Activated gamma-delta T cell (primary cell): ENCODE data around the gene LYZL1.
"Not testable (repeated sequence)": the region's sequence is repeated elsewhere in the genome, so short reads cannot be mapped to it uniquely, and the experiment has no call there.

ENCODE experiments used
- DNase-seq: peaks from one replicate; lab custom pipeline; 2025; lab: John Stamatoyannopoulos, UW

LYZL1 gene

GRCh38 chr10:29263506-29263905 lies 25.4 kb upstream of the LYZL1 start:
- DNase-seq: no peak

- no peak for DNase-seq
Measured at GRCh38 chr10:29265210-29265768, 23.6 kb upstream of the LYZL1 start.

- DNase-seq: no peak
Measured at GRCh38 chr10:29266641-29267040, 22.2 kb upstream of the LYZL1 start.

DNA sequence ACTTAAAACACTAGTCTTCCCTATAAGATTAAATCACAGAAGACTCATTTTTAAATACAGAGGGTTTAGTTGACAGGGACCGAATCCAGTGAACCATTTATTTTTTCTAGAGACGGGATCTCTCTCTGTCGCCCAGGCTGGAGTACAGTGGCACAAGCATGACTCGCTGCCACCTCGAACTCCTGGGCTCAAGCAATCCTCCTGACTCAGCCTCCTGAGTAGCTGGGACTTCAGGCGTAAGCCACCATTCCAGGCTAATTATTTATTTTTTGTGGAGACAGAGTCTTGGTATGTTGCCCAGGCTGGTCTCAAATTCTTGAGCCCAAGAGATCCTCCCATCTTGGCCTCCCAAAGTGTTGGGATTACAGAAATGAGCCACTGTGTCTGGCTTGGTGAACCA lies 20.9 kb upstream of the LYZL1 start:
- no peak for DNase-seq

DNA sequence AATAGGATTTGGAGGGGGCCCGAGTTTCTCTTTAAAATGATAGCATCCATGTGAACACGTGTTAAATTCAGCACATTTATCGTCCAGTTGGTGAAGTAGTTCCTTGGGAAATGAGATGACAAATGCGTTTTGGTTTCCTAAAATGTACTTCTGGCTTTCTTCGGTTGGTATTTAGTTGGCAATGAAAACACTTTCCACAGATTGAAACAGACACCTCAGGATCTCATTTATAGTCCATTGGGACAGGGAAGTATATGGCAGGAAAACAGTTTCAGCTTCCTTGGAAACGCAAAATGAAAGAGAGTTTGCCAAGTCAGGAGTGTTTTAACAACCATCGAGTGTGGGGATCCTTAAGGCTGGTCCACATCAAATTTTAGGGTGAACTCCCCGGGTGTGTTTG lies 19.4 kb upstream of the LYZL1 start:
- no peak for DNase-seq

- DNase-seq: no peak
Measured at GRCh38 chr10:29270883-29271282, 18.0 kb upstream of the LYZL1 start.

DNA sequence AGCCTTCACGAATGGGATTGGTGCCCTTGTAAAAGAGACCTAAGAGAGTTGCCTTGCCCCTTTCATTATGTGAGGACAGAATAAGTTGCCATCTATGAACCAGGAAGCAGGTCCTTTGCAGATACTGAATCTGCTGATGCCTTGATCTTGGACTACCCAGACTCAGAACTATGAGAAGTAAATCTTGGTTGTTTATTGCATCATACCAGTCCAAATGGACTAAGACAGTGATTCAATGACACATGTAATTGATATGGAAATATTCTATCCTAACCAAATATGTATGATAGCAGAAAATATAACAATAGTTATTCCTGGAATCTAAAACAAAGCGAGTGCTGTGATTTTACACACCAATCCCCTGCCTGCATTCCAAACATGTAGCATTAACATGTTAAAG lies 17.0 kb upstream of the LYZL1 start:
- no peak for DNase-seq

- no peak for DNase-seq
Measured at GRCh38 chr10:29273478-29273877, 15.4 kb upstream of the LYZL1 start.

GRCh38 chr10:29276251-29276850 lies 12.5 kb upstream of the LYZL1 start:
- DNase-seq: no peak

GRCh38 chr10:29277296-29277695 lies 11.6 kb upstream of the LYZL1 start:
- no peak for DNase-seq

- DNase-seq: no peak
Measured at GRCh38 chr10:29279779-29280487, 8.9 kb upstream of the LYZL1 start.

DNA sequence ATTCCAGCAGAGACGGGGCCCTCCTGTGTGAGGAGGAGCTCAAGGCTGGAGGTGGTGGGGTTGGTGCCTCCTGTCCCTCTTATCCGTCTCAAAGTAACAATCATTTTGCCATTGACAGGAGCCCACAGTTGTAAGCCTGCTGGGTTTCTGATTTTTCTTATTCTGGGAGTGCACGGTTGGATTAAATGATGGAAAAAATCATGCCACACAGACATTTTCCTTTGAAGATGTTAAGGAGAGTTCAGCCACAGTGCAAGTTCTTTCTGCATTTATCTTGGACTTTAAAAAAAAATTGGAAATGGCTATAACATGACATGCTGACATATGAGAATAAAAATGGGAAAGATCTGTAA lies 8.4 kb upstream of the LYZL1 start:
- DNase-seq: no peak

GRCh38 chr10:29285624-29286051 lies 3.2 kb upstream of the LYZL1 start:
- no peak for DNase-seq

DNA sequence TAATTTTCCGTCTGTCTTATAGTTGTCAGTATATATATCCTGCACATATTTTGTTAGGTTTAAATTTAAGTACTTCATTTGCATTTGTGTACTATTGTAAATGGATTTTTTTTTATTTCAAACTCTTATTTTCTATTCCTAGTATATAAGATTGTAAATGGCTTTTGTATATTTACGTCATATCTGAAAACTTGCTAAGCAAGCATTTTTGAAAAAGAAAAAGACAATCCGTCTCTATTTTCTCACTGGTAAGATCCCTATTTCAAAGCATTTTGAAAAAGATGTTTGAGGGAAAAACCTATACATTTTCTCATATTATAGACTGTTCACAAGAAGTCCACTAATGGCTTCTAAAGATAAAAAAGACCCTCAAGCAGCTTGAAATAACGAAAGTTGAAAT lies 1.2 kb upstream of the LYZL1 start:
- no peak for DNase-seq

- not testable (repeated sequence) for DNase-seq
Measured at GRCh38 chr10:29291561-29291960, 2.7 kb downstream of the LYZL1 start.

GRCh38 chr10:29292406-29292805 lies 3.5 kb downstream of the LYZL1 start:
- not testable (repeated sequence) for DNase-seq

- no peak for DNase-seq
Measured at GRCh38 chr10:29295813-29296212, 6.9 kb downstream of the LYZL1 start.

GRCh38 chr10:29297678-29298077 lies 8.8 kb downstream of the LYZL1 start:
- DNase-seq: no peak

DNA sequence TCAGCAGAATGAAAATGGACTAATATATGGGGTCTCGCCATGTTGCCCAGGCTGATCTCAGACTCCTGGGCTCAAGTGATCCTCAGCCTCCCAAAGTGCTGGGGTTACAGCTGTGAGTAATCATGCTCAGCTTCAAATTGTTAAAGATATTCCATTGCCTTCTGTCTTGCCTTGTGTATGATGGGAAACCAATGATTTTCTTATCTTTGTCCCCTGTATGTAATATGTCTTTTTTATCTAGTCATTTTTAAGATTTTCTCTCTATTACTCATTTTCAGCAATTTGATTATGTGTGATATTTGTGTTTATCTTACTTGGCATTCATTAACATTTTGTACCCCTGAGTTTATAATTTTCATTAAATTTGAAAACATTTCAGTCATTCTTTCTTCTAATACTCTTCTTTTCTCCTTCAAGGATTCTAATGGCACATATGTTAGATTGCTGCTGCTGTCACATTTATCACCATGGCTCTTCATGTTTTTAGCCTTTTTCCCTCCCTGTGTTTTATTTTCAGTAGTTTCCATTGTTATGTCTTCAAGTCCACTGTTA lies 12.6 kb downstream of the LYZL1 start:
- DNase-seq: no peak

DNA sequence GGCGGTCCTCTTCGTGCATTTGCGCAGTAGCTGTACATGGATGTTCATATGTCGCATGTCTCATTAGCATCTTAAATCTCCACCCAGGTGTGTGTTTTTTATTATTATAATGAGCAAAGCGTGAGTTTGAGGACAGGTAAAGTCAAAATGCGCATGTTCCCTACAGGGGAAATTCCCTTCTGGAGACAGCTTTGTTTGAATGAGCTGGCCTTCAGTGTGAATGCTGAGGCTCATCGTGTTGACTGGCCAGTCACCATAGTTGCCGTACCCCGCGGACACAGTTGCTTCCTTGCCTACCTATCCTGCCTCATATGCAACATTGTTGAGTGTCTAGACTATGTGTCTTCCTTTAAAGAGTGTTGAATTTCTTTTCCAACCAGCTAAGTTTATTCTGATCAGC lies 13.6 kb downstream of the LYZL1 start:
- no peak for DNase-seq

DNA sequence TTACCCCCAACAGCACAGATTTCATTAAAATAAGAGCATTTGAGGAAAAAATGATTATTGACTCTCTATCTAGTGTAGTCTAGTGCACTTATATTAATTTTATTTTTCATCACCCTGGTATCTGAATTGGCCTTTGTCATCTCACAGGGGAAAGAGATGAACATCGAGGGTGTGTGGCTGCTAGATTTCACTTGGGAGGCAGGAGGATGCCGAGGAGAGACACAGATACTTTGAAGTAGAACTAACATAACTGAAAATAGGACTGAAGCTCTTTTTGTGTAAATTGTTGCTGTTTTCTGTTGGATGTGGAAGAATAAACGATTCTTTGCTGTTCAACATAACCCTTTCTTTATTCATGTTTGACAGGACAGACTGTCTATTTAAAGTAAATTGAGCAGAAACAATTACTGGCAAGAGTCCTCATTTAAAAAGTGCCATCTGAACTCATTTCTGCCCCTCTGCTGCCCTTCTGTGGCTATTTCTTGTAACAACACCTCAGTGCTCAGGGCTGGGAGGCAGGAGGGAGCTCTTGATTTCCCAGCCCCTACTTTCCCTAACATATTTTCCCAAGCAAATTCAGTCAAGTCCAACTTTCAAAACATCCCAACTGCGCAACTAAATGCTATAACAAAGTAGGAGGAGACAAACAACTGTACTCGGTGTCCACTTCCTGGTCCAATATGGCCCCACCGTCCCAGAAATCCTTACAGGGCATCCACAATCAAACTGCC lies 15.6 kb downstream of the LYZL1 start:
- DNase-seq: no peak

DNA sequence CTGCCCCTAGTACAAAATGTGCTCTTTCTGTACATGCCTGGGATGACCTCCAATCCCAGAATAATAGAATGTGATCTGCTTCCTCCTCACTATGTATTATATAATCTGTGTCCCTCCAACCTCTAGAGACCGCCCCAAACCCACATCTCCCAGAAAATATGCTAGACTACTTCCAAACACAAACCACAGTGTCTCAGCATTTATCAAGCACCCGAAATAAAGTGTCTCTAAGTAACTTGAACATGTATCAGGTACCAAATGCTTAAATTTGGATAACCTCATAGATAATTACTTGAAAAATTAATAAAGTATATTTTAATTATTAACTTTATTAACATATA lies 16.1 kb downstream of the LYZL1 start:
- DNase-seq: no peak

DNA sequence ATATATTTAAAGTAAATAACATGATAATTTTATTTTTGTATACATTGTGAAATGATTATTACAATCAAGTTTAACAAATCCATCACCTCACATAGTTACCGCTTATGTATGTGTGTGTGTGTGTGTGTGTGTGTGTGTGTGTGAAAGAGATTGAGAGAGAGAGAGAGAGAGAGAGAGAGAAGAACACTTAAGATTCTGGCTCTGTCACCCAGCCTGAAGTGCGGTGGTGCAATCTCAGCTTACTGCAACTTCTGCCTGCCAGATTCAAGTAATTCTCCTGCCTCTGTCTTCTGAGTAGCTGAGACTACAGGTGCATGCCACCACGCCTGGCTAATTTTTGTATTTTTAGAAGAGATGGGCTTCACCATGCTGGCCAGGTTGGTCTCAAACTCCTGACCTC lies 17.8 kb downstream of the LYZL1 start:
- no peak for DNase-seq
